H1 (cell line): ENCODE results near the gene CHN2.

Source experiments
- CEBPB ChIP-seq: IDR thresholded peaks from 2 replicates; pipeline ENCODE4 v1.6.1; 2012; ENCODE audit warnings: low read depth, low read length
- CREB1 ChIP-seq: IDR thresholded peaks from 2 replicates; pipeline ENCODE4 v1.6.1; 2012; ENCODE audit warnings: inconsistent platforms
- EP300 ChIP-seq, 2 experiments: IDR thresholded peaks; 1 replicate in 1 of 2; 2 replicates in 1 of 2; pipeline ENCODE4 v1.6.1; 2011 to 2012; ENCODE audit warnings: low read depth in 2 of 2, low read length in 2 of 2, mild to moderate bottlenecking in 2 of 2, borderline replicate concordance in 1 of 2, inconsistent platforms in 1 of 2, moderate library complexity in 1 of 2
- EZH2 ChIP-seq: fragments of 200-600 bp; sonication (generic); IDR thresholded peaks from 2 replicates; pipeline ENCODE4 v1.7.1; 2012; ENCODE audit warnings: low read depth, mild to moderate bottlenecking, moderate library complexity, low read length, inconsistent platforms; ENCODE audit not compliant: severe bottlenecking
- JUND ChIP-seq: IDR thresholded peaks from 2 replicates; pipeline ENCODE4 v1.6.1; 2011; ENCODE audit warnings: mild to moderate bottlenecking, improper control_type of control experiment, low read length
- KDM1A ChIP-seq: fragments of 200-600, 300-600 bp; sonication (generic); IDR thresholded peaks from 2 replicates; pipeline ENCODE4 v1.7.1; 2016; ENCODE audit warnings: mild to moderate bottlenecking, low read length, borderline replicate concordance
- KDM5A ChIP-seq: fragments of 200-600 bp; IDR thresholded peaks from 2 replicates; pipeline ENCODE4 v1.7.1; 2012; ENCODE audit warnings: mild to moderate bottlenecking, low read length, inconsistent platforms, mixed read lengths
- NRF1 ChIP-seq: IDR thresholded peaks from 2 replicates; pipeline ENCODE4 v1.6.1; 2011; ENCODE audit warnings: mild to moderate bottlenecking, low read depth, low read length, improper control_type of control experiment
- POLR2AphosphoS5 ChIP-seq: IDR thresholded peaks from 2 replicates; pipeline ENCODE4 v1.6.1; 2011; ENCODE audit warnings: low read depth, low read length
- RFX5 ChIP-seq: IDR thresholded peaks from 2 replicates; pipeline ENCODE4 v1.6.1; 2011; ENCODE audit warnings: low read depth, low read length, improper control_type of control experiment, borderline replicate concordance
- SIN3A ChIP-seq, 2 experiments: IDR thresholded peaks in 1 of 2; conservative IDR thresholded peaks in 1 of 2; 2 replicates each; pipeline ENCODE4 v1.6.1; 2011 to 2012; ENCODE audit warnings: low read length in 2 of 2, improper control_type of control experiment in 1 of 2, low read depth in 1 of 2, mild to moderate bottlenecking in 1 of 2
- TEAD4 ChIP-seq: IDR thresholded peaks from 2 replicates; pipeline ENCODE4 v1.6.1; 2012; ENCODE audit warnings: low read depth, low read length, inconsistent platforms, mixed read lengths
- TF ChIP-seq, protein P1 (sequence below), 3 experiments: IDR thresholded peaks; 1 replicate in 2 of 3; 2 replicates in 1 of 3; pipeline versions ENCODE4 v1.5.1 to v1.6.1; 2011; ENCODE audit warnings: low read length in 3 of 3, mild to moderate bottlenecking in 3 of 3, inconsistent platforms in 2 of 3, low read depth in 1 of 3, moderate library complexity in 1 of 3; ENCODE audit not compliant: insufficient read depth in 1 of 3; ENCODE audit errors: control extremely low read depth in 1 of 3
- TF ChIP-seq, protein P2 (sequence below): IDR thresholded peaks from 2 replicates; pipeline ENCODE4 v1.6.1; 2011; ENCODE audit warnings: low read length, improper control_type of control experiment

DNA sequence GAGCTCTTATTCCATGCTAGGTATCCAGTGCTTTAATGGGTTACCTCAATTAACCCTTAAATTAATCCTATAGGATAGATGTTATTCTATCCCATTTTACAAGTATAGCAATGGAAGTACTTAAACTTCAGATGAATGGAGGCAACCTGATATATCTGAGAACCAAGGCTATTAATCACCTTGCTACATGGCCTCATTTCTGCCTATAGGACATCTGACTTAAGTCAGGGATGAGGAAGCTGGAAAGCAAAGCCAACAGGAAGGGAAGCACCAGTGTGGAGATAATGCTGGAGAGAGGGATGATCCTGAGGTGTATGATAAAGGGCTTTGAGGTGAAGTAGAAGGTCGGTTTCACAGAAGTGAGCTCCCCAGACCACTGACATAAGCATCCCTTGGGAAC lies 132.3 kb downstream of the CHN2 start:
- TF ChIP-seq EP300 (IDR thresholded peaks at IDR 0.05; ENCODE audit: borderline replicate concordance in 1 of 2, low read depth in 2 of 2, low read length in 2 of 2) (no peak), POLR2AphosphoS5 (no peak), CEBPB (no peak), KDM1A (no peak), TEAD4 (no peak), CREB1 (no peak), RFX5 (no peak), EZH2 (no peak), NRF1 (no peak), JUND (no peak), SIN3A (conservative IDR thresholded peaks at IDR 0.05 in 1 of 2, IDR thresholded peaks at IDR 0.05 in 1 of 2; ENCODE audit: low read depth in 1 of 2, low read length in 2 of 2) (no peak), KDM5A (no peak)
- TF ChIP-seq, protein P1, sequence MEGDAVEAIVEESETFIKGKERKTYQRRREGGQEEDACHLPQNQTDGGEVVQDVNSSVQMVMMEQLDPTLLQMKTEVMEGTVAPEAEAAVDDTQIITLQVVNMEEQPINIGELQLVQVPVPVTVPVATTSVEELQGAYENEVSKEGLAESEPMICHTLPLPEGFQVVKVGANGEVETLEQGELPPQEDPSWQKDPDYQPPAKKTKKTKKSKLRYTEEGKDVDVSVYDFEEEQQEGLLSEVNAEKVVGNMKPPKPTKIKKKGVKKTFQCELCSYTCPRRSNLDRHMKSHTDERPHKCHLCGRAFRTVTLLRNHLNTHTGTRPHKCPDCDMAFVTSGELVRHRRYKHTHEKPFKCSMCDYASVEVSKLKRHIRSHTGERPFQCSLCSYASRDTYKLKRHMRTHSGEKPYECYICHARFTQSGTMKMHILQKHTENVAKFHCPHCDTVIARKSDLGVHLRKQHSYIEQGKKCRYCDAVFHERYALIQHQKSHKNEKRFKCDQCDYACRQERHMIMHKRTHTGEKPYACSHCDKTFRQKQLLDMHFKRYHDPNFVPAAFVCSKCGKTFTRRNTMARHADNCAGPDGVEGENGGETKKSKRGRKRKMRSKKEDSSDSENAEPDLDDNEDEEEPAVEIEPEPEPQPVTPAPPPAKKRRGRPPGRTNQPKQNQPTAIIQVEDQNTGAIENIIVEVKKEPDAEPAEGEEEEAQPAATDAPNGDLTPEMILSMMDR (IDR thresholded peaks at IDR 0.05; ENCODE audit: control extremely low read depth in 1 of 3, insufficient read depth in 1 of 3, low read depth in 1 of 3, low read length in 3 of 3): no peak
- TF ChIP-seq, protein P2, sequence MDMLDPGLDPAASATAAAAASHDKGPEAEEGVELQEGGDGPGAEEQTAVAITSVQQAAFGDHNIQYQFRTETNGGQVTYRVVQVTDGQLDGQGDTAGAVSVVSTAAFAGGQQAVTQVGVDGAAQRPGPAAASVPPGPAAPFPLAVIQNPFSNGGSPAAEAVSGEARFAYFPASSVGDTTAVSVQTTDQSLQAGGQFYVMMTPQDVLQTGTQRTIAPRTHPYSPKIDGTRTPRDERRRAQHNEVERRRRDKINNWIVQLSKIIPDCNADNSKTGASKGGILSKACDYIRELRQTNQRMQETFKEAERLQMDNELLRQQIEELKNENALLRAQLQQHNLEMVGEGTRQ: no peak
